UCSD-AML1 (cell line): ENCODE results near the gene ZNF532.
"Not testable (repeated sequence)": the region's sequence is repeated elsewhere in the genome, so short reads cannot be mapped to it uniquely, and the experiment has no call there.

Source experiments
- DNase-seq: peaks from one replicate; lab custom pipeline; 2025; ENCODE audit not compliant: unreplicated experiment; lab: John Stamatoyannopoulos, UW

Gene ZNF532

DNA sequence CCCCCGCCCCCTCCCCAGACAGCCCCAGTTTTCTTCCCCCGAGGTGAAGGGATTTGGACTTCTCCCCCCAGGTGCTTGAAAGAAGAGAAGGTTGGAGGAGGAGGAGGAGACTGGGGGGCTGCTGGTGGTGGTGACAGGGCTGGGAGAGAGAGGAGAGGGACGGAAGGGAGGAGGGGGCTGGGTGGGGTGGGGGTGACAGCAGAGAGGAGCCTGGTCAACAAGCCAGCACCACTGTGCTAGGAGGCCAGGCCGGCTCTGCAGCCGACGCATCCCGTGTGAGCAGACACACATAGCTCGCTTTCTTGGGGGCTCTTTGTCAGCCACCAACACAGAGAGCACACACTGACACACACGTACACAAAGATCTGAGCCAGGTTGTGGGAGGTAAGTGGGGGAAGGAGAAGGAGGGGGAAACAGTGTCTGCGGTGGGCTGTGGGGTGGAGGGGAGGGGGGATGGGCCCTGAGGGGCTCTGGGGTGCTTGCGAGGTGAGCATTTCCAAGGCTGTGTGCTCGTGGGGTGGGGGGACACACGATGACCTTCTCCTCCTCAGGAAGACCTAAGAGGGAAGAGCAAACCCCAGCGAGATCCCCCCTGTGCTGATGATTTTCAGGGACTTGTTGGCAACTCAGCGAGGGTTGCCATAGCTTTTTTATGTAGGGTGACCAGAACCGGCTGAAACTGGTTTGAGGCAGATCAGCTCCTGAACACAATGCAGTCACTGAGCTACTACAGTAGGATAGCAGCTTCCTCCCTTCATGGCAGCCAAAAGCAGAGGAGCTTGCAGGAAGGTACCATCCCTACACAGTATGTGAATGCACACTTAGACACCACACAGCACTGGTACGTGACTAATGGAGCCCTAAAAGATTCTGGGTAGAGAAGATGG, at the start of gene ZNF532:
TSS of gene ZNF532 (plus strand) at position 732 of the 887 bp plus-strand sequence. CDS start 53,411 bp downstream, outside the sequence.
- no peak for DNase-seq

DNA sequence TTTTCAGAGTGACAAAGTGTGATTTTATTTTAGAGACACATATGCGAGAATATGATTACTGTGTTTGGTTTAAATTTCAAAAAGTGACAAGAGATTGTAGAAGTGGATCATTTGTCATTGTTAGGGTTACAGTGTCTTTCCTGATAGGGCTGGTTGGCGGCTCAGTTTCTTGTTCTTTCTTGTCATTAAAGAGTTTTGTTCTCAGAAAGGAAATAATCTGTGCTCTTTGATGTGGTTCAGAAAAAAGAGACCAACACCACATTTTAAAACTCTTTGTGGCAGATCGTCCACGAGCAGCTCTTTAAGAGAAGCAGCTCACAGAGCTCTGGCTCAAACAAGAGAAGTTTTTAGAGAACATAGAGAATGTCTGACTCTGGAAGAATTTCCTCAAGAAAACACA, 45.6 kb upstream of the ZNF532 start:
- DNase-seq, result no peak

- DNase-seq, result no peak
These were observed 44.4 kb upstream of the ZNF532 start for GRCh38 chr18:58820251-58820650.

DNA sequence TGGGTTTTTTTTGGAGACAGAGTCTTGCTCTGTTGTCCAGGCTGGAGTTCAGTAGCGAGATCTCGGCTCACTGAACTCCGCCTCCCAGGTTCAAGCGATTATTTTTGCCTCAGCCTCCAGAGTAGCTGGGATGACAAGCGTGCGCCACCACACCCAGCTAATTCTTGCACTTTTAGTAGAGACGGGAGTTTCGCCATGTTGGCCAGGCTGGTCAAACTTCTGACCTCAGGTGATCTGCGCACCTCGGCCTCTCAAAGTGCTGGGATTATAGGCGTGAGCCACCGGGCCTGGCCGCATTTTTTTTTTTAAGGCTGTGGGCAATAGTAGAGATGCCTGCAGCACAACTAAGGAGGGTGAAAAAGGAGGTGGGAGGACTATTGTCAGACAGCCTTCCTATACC, 41.7 kb upstream of the ZNF532 start:
- no peak for DNase-seq

- no peak for DNase-seq
These were observed 41.3 kb upstream of the ZNF532 start for GRCh38 chr18:58823412-58823811.

- DNase-seq, result not testable (repeated sequence)
These were observed 37.8 kb upstream of the ZNF532 start for GRCh38 chr18:58826926-58827325.

- no peak for DNase-seq
These were observed 37.2 kb upstream of the ZNF532 start for GRCh38 chr18:58827428-58827827.

DNA sequence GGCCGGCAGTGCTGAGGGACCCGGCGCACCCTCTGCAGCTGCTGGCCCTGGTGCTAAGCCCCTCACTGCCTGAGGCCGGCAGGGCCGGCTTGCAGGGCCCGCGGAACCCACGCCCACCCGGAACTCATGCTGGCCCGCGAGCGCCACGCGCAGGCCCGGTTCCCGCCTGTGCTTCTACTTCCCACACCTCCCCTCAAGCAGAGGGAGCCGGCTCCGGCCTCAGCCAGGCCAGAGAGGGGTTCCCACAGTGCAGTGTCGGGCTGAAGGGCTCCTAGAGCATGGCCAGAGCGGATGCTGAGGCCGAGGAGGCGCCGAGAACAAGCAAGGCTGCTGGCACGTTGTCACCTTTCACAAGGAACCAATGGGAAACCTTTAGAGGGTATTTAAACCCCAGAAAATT, 36.8 kb upstream of the ZNF532 start:
- DNase-seq, result no peak

- DNase-seq, result no peak
These were observed 36.1 kb upstream of the ZNF532 start for GRCh38 chr18:58828399-58829121.

DNA sequence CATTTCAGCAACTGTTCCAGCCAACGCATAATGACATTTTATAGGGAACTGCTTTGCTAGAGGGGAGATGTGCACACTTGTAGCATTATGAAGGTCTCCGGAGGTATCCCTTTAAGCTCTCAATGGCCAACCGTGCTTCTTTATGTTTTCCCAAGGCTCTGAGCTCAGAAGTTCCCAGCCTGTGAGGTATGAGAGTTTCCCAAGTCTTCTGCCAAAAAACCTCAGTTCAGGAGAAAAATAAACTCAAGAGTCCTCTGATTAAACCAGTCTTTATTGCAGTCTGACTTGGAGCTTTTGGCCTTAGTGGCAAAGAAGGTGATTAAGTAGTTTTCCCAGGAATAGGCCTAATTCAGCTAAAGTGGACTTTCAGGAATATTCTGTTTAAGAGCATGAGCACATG, 35.4 kb upstream of the ZNF532 start:
- no peak for DNase-seq

DNA sequence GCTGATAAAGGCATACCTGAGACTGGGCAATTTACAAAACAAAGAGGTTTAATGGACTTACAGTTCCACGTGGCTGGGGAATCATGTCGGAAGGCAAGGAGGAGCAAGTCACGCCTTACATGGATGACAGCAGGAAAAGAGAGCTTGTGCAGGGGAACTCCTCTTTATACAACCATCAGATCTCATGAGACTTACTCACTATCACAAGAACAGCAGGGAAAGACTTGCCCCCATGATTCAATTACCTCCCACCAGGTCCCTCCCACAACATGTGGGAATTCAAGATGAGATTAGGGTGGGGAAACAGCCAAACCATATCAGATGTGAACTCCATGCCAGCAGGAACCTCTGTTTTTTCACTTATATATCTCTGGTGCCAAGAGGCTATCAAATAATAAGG, 34.8 kb upstream of the ZNF532 start:
- DNase-seq, result not testable (repeated sequence)

DNA sequence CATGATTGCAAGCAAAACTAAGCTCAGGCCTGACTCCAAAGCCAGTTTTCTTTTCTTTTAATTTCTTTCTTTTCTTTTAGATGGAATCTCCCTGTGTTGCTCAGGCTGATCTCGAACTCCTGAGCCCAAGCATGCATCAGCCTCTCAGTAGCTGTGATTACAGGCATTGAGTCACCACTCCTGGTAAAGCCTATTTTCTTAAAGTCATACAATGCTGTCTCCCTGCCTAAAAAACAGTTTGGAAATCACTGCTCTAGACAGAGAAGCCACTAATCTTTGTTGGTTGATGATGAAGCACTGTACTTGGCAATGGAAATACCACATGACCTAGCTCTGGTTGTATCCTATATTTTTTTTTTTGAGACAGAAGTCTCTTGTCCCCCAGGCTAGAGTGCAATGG, 33.1 kb upstream of the ZNF532 start:
- DNase-seq, result no peak

DNA sequence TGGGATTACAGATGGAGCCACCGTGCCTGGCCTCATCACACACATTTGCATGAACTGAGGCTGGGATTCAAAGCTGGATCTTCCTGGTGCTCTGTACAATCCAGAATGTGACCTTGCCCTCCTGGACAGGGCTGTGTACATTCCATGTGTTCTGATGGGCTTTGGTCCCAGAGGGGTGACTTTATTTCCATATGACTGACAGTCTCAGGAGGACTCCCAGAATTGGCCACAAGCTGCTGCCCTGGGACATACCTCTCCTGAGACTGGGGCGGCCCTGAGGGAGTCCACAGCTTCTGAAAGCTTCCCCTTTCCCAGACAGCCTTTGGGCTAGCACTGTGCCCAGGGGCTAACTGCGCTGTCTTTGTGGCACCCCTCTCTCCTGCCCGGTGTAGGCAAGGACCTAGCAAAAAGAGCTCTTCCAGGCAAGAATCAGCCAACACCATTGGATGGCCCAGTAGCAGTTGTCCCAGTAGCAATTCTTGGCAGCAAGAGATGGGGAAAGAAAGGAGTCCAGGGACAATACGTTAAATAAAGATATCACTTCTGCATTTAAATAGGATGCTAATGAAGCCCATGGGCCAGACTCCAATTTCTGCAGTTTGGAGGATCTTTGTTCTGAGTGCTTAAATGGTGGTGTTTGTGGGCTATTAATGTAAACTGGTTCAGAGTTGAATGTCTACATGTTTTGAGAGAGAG, 26.4 kb upstream of the ZNF532 start:
- no peak for DNase-seq

DNA sequence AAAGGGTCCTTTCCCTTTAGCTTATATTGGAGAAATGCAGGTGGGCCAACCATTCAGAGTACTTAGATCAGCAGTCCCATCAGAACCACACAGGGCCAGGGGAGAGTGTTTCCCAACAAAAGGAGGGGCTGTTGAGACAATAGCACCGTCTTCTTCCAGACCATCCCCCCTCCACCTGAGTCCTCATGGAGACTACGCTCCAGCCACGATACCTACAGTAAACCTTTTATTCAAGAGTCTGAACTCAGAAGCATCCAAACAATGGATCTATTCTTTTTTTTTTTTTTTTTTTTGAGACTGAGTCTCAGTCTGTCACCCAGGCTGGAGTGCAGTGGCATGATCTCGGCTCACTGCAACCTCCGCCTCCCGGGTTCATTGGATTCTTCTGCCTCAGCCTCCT, 25.7 kb upstream of the ZNF532 start:
- DNase-seq, result no peak

GRCh38 chr18:58842978-58843687, 21.5 kb upstream of the ZNF532 start:
- DNase-seq, result no peak

GRCh38 chr18:58843688-58844035, 21.0 kb upstream of the ZNF532 start:
- DNase-seq, result no peak

DNA sequence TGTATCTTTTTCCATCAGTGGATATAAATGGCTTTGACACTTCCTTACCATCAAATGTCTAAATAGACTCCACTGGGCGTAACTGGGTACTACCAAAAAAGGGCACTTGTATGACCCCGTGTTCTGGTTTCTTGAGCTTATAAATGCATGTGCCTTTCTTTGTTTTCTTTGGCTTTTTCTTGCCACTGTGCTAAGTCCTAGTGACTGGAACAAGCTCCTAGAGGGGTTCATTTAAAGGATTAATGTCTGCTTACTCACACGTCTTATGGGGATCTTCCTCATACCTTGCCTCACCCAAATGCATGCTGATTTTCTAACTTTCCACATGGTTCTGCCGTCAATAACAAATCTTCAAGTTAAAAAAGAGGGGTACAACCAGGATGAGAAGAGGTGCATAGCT, 19.8 kb upstream of the ZNF532 start:
- no peak for DNase-seq

GRCh38 chr18:58845928-58846724, 18.6 kb upstream of the ZNF532 start:
- DNase-seq, result no peak

DNA sequence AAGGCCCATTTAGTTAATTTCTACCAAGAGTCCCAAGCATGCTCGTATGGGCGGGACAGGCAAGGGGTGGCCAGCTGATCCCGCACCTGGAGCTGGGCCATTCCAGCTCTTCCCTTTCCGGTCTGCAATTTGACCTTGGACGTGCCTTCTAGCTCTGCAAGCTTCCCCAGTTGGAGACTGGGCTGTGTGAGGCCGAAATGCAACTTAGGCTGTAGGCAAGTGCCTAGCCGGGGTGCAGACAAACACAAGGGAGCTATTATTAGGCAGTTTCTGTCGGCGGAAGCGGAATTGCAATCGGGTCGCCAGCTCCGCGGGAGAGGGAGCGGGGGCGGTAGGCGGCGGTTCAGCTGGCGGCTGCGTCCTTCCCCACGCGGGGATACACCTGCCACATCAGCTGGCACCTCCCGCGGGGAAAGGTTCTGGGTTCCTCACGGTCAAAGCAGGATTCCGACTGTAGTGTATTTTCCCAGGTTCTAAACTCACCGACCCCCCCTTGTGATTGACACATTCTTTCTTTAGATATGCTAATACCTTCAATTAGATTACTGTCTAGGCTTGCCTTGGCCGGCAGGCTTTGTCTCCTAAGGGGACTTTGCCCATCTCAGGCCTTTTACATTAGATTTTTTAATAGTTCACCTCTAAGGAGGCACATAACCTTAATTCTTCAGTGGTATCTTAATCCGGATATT, 17.1 kb upstream of the ZNF532 start:
- DNase-seq, result no peak

DNA sequence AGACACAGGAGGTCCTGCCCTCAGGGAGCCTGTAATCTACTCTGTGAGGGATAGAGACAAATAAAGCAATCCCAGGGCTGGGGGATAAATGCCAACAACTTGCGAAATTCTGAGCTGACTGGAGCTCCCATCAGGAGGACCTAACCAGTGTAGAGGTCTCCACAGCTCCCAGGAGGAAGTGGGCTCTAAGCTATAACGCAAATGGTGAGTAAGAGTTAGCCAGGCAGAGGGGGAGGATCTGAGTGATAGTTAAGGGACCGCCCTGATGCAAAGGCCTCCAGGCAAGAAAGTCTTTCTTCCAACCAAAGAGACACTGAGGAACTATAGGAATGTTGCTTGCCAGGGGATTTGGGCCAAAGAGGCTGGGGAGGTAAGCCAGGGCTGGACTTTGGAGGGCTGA, 16.0 kb upstream of the ZNF532 start:
- DNase-seq, result no peak
